GM18861 (cell line): Measurements from ENCODE around the gene YPEL4.

ENCODE experiments used
- ATAC-seq: cut with Tn5 transposase; IDR thresholded peaks from one replicate; pipeline ENCODE4 v1.9.1; 2021; ENCODE audit not compliant: unreplicated experiment

Gene YPEL4

GRCh38 chr11:57651408-57651807 lies 1.7 kb upstream of the YPEL4 start:
- ATAC-seq: no peak

GRCh38 chr11:57650739-57651090 lies 1.0 kb upstream of the YPEL4 start:
- no peak for ATAC-seq

GRCh38 chr11:57648801-57649735 lies 644 bp downstream of the YPEL4 start:
- ATAC-seq: no peak

- no peak for ATAC-seq
Measured at GRCh38 chr11:57647960-57648800, 1.5 kb downstream of the YPEL4 start.

- ATAC-seq: no peak
Measured at GRCh38 chr11:57647372-57647771, 2.3 kb downstream of the YPEL4 start.

GRCh38 chr11:57646799-57647303 lies 2.9 kb downstream of the YPEL4 start:
- no peak for ATAC-seq

GRCh38 chr11:57646194-57646798 lies 3.4 kb downstream of the YPEL4 start:
- no peak for ATAC-seq

GRCh38 chr11:57645689-57646085 lies 4.0 kb downstream of the YPEL4 start:
- no peak for ATAC-seq

- ATAC-seq: no peak
Measured at GRCh38 chr11:57644748-57645688, 4.7 kb downstream of the YPEL4 start.

- ATAC-seq: no peak
Measured at GRCh38 chr11:57643802-57644201, 5.9 kb downstream of the YPEL4 start.

- peak; percentile 50 for ATAC-seq
Measured at GRCh38 chr11:57641011-57641807, 8.5 kb downstream of the YPEL4 start.

- ATAC-seq: no peak
Measured at GRCh38 chr11:57640068-57640800, 9.5 kb downstream of the YPEL4 start.

- no peak for ATAC-seq
Measured at GRCh38 chr11:57639321-57640067, 10.2 kb downstream of the YPEL4 start.

GRCh38 chr11:57638811-57639320 lies 10.8 kb downstream of the YPEL4 start:
- ATAC-seq: no peak

- ATAC-seq: no peak
Measured at GRCh38 chr11:57638005-57638781, 11.5 kb downstream of the YPEL4 start.

GRCh38 chr11:57637626-57638004 lies 12.1 kb downstream of the YPEL4 start:
- ATAC-seq: no peak

GRCh38 chr11:57635246-57635645 lies 14.5 kb downstream of the YPEL4 start:
- no peak for ATAC-seq
